GM21390 (cell line): ENCODE results near the gene ODAM.
A peak's percentile ranks its signal among the peaks of the same experiment; 100 is the strongest.
"Not testable (repeated sequence)": the region's sequence is repeated elsewhere in the genome, so short reads cannot be mapped to it uniquely, and the experiment has no call there.

Experiments
- ATAC-seq: cut with Tn5 transposase; IDR thresholded peaks from one replicate; pipeline ENCODE4 v1.9.1; 2021; ENCODE audit not compliant: unreplicated experiment

The ODAM gene, protein sequence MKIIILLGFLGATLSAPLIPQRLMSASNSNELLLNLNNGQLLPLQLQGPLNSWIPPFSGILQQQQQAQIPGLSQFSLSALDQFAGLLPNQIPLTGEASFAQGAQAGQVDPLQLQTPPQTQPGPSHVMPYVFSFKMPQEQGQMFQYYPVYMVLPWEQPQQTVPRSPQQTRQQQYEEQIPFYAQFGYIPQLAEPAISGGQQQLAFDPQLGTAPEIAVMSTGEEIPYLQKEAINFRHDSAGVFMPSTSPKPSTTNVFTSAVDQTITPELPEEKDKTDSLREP

DNA sequence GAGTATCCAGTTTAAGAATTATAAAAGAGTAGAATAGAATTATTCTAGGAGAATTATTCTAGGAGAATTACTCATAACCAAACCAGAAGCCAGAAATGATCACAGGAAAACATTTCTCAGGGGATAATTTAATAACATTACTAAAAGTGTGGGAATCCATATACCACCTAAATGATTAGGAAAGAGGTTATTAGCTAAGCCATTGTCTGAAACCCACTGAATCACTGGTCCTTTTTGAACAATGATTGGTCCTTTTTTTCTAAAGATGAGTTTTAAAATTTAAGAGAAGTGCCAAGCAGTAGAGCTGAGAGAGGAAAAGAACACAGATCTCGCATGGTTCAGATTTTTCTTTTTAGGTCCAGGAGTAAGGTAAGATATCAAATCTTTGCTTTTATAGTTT lies at the start of gene ODAM:
ODAM (plus strand) TSS at position 301 of the 400 bp plus-strand sequence. CDS start 819 bp downstream, outside the sequence.
- no peak for ATAC-seq

DNA sequence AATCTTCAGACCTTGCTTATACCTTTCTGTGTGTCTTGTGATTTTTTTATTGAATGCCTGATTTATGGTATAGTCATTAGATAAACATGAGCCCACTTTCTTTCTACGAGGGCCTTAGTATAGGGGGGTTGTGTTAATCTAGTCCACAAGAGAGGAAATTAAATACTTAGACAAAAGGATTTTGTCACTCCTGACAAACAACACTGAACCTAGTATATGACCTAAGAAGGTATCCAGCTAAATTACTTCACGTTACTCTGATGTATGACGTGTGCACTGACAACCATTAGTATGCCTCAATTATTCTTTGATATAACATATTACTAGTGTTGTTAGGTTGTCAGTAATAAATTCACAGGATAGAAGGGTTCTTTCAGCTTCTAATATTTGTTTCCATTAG lies 44.3 kb upstream of the ODAM start:
- ATAC-seq = no peak

DNA sequence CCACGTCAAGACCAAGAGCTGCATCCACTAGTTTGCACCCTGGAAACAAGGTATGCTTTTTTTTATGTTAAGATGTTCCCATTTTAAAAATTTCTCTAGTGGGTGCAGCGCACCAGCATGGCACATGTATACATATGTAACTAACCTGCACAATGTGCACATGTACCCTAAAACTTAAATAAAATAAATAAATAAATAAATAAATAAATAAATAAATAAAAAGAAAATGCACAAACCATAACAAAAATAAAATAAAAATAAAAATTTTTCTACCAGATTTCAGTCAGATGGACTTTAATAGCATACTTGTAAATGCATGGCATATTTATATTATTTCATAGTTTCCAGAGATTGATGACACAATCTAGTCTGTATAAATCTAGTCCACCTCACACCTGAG lies 43.4 kb upstream of the ODAM start:
- no peak for ATAC-seq

DNA sequence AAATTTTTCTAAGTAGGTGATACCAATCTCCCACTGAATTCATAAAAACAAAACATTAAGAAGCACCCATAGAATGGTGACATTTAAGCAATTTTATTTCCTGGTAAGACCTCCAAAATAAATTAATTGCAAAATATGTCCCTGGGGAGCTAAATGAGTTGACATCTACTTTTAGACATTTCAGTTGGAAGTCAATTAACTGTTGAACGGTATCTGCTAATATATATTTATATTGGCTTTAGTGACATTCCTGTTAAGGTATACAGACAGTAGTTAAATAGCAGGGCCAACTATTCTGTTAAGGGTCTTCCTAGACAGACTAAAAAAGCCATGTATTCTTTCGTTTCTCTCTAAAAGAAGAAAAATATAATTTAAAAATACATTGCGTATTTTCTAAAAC lies 41.6 kb upstream of the ODAM start, which contains the start of gene PRR27:
PRR27 (plus strand) TSS at position 301 of the 400 bp plus-strand sequence. CDS start 139 bp downstream, outside the sequence.
- no peak for ATAC-seq

DNA sequence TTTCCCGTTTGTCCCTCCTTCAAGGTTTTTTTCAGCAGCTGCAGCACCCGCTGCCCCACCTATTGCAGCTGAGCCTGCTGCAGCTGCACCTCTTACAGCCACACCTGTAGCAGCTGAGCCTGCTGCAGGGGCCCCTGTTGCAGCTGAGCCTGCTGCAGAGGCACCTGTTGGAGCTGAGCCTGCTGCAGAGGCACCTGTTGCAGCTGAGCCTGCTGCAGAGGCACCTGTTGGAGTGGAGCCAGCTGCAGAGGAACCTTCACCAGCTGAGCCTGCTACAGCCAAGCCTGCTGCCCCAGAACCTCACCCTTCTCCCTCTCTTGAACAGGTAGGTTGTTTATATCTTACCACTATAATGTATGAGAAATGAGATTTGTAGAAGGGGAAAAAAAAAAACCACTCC lies 36.9 kb upstream of the ODAM start:
- no peak for ATAC-seq

DNA sequence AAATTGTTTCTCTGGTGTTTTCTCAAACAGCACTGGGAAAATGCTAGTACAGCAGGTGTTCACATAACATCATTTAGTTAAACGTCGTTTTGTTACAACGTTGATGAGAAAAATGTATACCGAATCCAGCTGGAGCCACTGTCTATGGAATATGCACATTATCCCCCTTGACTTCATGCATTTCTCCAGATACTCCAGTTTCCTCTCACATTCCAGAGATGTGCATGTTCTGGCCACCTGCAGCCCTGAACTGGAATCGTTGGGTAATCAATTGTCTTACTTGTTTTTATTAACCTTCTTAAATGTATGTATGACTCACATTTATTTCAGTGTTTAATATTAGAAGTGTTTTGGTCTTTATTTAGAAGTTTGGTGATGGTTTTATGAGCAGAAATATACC lies 18.4 kb upstream of the ODAM start:
- no peak for ATAC-seq

DNA sequence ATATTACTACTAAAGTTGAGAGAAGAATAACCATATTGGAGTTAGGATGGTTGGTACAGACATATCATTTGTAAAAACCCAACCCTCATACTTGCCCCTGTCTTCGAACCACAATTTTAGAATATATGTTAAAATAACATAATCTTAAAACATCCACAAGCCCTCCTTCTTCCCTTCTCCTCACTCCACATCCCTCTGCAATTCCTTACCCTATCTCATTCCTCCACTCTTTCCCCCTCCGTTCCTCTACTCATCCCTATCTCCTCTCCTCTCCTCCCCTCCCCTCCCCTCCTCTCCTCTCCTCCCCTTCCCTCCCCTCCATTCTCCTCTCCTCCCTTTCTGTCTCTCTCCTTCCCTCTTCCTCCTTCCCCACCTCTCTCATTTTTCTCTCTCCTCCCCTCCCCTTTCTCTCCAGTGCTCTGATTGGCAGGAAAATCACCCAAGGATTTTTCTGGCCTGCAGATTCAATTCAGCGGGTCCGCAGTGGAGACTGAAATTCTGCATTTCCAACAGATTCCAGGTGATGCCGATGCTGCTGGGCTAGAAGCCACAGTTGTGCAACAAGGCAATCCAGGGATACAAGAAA lies 17.4 kb upstream of the ODAM start:
- ATAC-seq = no peak

DNA sequence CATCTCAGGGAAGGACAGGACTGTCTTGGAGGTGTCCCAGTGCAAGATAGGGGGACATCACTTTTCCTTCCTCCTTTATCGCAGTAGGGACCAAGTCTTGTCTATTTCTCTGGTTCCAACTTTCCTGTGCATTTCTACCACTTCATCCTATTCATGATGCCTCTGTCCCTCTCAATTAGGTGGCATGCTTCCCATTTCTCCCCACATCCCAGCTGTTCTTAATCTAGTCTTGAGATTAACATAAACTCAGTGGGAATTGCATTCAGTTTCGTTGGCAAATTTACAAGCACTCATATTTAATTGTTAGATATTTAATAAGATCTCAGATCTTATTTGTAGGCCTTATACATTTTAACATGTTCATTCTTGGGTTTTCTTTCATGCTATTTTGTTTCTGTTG lies 15.7 kb upstream of the ODAM start:
- ATAC-seq = no peak

DNA sequence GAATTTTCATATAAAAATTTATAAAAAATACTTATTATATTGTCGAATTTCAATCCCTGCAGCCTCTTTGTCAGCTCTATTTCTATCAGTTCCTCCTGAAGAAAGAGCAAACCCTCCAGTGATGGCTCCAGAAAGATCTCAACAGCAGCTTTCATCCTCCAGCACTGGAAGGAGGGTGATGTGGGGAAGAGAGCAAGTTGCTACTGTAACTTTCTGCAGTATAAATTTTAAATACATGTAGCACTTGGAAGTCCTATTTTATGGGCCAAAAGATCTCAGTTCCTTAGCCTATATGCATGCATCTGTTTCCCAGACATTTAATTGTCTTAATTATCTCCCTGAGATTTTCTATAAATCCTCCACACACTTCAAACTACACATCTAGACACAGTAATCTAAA lies 13.7 kb upstream of the ODAM start:
- no peak for ATAC-seq

DNA sequence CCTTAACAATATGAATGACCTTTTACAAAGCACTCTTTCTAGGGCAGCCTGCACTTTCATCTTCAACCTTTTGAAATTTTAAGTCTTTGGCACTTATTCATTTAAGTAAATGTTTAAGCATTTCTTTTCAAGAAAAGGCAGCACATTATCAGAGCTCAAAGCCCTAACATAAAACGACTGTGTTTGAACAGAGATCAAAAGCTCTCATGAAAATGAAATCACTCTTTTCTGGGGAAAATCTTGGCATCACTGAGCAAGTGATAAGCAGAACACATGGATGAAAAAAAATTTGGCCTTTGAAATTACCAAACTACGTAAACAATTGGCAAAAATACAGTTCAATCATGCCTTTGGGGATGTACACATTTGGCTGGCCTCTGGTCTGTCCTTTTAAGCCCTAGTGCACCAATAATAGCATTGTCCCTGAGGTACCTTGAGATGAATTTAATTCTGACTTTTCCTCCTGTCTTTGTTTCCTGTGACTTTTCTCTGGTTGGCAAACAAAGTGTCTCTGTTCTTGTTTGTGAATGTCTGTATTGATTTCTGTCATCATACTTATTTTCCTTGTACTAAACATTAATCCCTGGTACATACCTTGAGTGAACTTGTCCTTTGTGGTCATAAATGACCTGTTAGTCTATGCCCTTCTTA lies 12.9 kb upstream of the ODAM start:
- no peak for ATAC-seq

DNA sequence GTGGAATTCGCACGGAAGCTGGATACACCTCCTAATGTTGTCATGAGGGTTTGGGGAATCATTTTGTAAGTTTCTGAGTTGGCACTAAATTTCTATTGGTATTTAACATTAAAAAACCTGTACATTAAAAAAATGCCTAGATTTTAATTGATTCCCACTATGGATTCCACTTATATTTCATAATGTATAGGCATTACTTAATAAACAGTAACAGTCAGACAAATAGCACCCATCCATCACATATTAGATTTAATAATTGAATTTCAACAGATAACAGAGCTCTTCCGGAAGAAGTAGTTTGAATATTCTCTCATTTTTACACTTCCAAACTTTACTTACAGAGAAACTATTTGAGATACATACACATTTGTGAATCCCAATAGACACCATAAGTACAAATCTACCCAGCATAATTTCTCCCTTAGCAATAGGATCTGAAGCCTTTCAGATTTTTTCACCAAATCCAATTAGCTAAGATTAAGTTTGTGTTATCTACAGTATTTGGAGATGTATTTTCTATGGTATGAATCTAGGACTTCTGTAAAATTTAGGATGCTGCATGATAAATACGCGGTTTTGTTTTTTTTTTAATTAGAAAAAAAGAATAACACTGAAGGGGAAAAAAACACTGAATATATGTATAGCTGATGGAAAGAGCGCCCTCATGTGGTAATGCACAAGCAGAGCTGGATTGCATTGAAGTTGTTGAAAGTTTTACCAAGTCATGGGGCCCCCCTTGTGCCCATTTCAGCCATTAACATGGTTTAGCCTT lies 12.2 kb upstream of the ODAM start:
- peak; percentile 92 for ATAC-seq

DNA sequence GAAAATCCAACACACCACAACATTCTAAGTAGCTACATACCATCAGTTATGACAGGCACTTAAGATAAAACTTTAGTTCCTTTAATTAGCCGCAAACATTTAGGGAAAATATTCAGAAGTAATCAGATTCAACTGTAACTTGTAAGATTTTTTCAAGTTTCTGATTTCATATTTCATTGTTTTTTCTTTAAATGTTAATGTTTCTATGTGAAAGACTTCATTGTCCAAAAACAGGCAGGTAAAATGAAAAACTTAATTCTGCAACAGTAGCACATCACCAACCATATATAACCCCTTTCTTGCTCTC lies 11.6 kb upstream of the ODAM start:
- ATAC-seq = no peak

DNA sequence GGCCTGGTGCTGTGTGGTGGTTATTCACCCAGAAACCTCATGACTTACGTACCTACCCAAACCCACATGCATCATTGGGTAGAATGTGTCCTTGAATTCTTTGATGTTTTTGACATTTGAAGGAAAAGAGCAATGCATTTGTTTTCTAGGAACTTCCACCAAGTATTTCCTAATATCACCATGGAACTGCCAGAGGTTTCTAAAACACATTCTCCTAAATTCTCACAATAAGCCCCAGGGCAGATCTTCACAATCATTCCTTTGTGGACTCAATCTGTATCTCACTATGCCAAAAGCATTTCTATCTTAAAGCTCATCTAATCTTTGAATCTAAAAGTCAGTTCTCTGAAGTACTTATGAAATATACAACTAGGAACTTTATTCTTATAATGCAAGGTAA lies 8.3 kb upstream of the ODAM start:
- no peak for ATAC-seq

DNA sequence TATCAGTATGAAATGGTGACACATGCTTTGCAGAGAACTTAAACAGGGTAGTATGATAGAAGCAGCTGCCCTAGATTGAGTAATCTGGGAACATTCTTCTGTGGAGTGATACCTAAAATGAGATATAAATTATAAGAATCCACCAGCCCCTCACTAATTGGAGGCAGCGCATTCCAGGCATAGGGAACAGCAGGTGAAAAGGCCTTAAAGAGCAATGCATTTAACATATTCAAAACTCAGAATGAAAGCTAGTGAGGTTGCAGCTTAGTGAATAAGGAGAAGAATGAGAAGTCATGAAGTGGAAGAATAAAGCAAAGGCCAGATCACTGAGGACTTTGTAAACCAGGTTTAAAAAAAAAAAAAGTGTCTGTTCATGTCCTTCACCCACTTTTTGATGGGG lies 4.9 kb upstream of the ODAM start:
- no peak for ATAC-seq

DNA sequence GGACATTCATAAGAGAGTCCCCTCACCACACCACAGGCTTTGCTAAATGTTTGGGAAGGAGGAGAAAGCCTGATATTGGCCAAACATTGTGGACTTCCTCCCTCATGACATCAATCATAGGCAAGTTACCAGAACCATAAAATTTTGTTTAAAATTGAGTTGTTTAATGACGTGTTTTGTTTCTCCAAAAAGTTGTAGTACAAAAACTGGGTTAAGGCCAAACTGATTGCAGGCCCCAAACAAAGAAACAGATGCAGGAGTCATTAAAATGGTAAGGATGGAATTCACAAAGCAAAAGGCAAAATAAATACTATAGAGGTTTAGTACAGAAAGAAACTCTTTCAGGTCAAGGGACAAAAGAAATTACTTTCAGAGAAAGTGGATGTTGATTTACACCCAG lies 3.9 kb upstream of the ODAM start:
- no peak for ATAC-seq

DNA sequence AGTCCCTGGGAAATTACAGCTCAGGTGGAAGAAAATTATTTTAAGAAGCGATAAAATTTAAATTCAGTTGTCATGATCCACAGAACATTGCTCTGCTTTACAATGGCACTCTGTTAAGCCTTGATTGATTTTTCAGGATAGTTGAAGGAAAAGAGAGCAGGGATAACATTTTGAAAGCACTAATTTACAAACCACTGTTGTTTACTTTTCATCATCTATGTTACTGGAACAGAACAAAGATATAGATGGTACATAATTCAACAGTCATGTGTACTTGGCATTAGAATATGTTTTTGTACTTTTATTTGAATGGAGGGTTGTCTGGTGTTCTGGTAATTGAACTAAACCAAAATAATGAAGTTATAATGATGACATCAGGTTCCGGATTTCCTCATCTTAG lies 2.6 kb upstream of the ODAM start:
- no peak for ATAC-seq

DNA sequence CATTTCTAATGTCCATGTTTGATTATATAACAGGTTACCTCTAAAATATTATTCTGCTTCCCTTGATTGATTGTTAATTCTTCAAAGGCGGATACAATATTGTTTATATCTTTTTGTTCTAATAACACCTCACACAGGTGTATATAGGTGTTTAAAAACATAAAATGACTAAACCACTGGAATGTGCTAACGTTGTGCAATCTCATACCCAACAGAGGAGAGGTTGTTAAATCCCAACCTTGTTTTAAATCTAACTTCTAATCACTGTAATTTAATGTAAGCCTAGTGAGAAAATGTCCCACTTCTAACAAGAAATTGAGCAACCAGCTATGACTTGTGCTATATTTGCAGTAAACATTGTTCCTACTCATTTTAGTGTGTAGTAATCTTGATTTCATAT lies 1.3 kb downstream of the ODAM start:
- no peak for ATAC-seq

DNA sequence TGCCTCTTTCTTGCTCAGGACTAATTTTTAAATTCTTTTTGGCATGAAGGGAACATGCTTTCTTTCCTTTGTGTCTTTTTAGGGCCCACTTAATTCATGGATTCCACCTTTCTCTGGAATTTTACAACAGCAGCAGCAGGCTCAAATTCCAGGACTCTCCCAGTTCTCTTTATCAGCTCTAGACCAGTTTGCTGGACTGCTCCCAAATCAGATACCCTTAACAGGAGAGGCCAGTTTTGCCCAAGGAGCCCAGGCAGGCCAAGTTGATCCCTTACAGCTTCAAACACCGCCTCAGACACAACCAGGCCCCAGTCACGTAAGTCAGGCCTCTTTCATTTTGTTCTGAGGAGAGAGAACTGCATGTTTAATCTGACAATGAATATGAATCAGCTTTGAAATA lies 2.3 kb downstream of the ODAM start:
- ATAC-seq = no peak

DNA sequence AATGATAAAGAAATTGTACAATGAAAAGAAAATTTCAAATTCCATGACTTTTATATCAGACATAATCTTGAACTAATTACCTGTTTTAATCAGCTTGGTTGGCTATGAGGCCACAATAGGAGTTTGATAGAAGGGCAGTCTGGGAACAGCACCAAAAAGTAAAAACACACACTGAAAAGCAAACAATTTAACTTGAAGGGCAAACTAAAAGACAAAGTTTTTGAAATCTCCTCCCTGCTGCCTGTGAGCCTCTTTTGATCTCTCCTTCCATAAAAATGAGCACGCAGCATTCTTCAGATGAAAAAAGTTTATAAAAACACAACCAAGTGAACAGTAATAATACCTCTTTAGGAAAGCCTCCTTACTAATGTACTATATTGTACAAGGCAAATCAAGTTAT lies 8.1 kb downstream of the ODAM start:
- ATAC-seq = no peak

DNA sequence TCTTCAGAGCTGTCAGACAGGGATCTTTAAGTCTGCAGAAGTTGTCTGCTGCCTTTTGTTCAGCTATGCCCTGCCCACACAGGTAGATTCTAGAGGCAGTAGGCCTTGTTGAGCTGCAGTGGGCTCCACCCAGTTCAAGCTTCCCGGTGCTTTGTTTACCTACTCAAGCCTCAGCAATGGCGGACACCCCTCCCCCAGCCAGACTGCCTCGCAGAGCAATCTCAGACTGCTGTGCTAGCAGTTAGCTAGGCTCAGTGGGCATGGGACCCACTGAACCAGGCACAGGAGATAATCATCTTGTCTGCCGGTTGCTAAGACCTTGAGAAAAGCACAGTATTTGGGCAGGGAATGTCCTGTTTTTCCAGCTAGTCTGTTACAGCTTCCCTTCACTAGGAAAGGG lies 17.2 kb downstream of the ODAM start:
- not testable (repeated sequence) for ATAC-seq

DNA sequence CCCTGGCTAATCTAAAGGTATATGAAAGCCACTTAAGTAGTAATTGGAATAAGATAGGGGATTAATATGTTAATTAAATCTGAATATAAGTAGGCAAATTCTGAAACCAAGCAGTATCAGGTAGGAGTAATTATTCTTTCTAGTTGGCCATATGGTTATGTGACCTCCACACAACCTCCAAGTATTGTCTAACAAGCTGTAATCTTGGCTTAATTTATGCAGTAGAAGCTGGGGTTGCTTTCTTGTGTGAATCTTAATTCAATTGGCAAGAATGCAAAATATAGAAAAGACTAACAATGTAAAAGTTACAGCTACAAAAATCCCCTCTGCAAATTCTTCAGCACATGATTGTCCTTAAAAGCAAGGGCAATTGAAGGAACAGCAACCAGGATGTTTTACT lies 20.6 kb downstream of the ODAM start:
- not testable (repeated sequence) for ATAC-seq

DNA sequence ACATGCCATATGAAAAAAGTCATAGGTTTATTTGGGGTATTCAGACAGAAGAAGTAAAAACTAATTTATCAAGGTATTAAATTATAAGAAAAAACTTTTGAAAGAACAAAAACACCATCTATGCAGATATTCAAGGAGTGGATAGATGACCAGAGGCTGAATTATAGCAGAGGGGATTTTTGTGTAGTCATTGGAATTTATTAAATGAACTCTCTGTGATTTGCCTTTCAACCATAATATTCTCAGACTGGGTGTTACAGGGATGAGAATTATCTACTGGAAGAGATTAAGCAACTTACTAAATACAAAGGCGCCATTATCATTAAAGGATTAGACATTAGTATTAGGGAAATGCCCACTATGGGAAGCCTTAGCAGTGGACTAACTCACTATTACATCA lies 21.0 kb downstream of the ODAM start:
- not testable (repeated sequence) for ATAC-seq
